GM20000 (cell line): ENCODE measurements around the gene TSPAN3.

Experiments used
- DNase-seq: peaks from one replicate; pipeline ENCODE4 v3.0.0; 2012; ENCODE audit warnings: low spot score
- TF ChIP-seq, protein P1 (sequence below): IDR thresholded peaks from 2 replicates; pipeline ENCODE4 v1.5.1; 2012; ENCODE audit warnings: mild to moderate bottlenecking, control low read depth; ENCODE audit errors: extremely low read depth, missing control alignments

The TSPAN3 gene

DNA sequence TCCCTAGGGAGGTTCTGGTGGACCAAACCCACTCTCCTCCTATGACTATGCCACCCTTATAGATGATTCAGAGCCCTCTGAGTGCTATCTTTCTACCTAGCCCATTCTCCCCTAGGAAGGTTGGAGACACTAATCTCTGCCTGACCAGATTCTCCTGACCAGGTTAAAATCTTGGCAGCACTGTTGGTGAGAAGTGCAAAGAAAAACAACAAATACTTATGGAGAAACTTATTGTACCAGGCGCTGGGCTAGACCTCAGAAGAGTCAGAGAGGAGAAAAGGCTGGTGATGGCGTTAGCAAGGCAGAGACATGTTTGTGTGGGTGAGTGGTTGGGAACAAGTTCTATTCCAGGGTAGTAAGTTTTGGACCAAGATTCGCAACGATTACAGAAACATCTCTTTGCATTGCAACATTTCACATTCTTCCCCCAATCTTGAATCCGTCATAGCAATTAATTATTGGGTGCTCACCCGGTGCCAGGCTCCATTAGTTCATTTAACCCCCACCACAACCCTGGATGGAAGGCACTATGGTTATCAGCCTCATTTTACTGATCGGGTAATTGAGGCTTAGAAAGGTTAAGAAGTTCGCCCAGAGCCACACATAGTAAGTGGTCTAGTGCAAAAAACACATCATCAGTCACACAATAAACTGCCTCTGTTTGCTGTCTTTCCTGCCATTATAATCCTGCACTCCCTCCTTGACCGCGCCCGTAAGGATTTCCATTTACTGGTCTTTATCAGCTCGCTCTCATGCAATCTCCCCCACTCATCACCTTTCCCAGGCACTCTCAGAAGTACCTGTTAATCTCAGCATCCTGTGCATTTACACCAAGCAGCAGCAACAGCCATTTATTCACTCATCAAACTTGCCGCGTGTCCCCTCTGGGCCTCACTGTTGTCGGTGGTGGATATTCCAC, 655 bp upstream of the TSPAN3 start:
- TF ChIP-seq, protein P1, sequence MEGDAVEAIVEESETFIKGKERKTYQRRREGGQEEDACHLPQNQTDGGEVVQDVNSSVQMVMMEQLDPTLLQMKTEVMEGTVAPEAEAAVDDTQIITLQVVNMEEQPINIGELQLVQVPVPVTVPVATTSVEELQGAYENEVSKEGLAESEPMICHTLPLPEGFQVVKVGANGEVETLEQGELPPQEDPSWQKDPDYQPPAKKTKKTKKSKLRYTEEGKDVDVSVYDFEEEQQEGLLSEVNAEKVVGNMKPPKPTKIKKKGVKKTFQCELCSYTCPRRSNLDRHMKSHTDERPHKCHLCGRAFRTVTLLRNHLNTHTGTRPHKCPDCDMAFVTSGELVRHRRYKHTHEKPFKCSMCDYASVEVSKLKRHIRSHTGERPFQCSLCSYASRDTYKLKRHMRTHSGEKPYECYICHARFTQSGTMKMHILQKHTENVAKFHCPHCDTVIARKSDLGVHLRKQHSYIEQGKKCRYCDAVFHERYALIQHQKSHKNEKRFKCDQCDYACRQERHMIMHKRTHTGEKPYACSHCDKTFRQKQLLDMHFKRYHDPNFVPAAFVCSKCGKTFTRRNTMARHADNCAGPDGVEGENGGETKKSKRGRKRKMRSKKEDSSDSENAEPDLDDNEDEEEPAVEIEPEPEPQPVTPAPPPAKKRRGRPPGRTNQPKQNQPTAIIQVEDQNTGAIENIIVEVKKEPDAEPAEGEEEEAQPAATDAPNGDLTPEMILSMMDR, result no peak
- no peak for DNase-seq

DNA sequence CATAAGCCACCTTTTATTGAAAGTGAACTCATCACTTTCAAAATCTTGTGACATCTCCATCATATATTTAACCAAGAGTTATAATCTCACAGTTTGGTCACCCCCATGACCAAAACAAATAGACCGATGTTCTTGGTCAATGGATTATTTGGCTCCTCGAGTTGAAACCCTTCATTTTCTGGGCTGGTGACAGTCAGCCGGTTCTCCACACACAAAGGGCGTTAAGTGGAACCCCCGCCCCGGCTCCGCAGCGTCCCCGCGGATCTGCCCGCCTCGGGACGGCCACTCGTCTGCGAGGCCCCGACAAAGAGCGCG, 772 bp downstream of the TSPAN3 start:
- no peak for DNase-seq
- TF ChIP-seq, protein P1, result no peak

DNA sequence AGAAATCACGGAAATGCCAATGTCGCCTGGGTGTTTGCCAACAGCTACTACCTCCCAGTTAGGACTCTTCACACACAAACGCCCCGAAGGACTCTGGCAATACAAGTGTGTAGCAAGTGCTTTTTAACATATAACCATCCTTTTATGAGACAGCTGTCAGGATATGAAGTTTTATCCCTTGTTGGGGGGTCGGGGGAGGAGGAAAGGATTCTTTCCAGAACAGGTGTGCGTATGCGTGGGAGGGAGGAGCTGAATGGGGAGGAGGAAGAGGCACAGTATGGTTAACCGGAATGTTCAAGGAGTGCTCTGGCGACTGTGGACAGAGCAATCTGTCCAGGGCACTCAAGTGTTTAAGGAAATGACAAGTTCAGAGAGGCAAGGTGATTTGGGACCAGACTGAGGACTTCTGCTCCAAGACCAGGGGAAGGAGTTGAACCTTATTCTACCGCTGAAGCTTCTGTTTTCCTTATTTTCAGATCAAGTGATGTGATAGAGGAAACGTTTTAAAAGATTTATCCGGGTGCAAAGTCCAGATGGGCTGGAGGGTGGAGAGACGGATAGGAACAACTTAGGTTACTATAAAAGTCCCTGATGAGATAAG, 1.3 kb downstream of the TSPAN3 start:
- DNase-seq, result no peak
- TF ChIP-seq, protein P1, result no peak

DNA sequence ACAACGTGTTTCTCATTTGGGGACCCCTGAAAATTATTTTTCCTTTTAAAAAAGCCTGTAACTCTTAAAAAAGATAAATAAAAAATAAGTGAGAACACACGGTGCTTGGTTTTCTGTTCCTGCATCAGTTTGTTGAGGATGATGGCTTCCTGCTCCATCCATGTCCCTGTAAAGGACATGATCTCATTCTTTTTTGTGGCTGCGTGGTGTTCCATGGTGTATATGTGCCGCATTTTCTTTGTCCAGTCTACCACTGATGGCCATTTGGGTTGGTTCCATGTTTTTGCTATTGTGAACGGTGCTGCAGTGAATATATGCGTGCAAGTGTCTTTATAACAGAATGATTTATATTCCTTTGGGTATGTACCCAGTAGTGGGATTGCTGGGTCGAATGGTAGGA, 2.3 kb downstream of the TSPAN3 start:
- TF ChIP-seq, protein P1, result no peak
- DNase-seq, result no peak

DNA sequence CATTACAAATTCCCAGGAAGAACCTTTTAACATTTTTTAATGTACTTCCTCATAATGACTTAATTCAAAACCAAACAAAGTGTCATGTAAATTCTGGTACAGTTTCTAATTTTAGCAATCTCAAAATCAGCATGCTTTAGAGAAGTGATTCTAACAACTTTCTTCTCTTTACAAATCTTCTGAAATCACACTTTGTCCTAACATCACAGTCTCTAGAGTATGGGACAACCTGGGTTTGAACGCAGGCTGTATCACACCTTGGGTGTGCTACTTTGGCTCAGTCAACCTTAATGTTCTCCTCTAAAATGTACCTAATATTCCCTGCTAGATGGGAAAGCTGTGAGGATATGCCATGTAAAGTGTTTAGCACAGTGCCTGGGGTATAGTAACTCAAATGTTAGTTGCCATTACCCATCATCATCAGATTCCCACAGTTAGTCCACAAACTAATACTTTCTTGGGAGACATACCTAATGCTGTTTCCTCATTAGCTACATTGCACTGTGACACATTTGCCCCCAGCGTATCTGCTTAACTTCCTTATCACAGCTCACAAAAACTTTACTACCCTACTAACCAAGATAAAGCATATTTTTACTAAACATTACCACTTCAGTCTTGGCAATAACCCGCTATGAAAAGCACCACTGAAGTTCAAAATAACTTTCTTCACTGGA, 3.1 kb downstream of the TSPAN3 start:
- TF ChIP-seq, protein P1, result no peak
- no peak for DNase-seq

DNA sequence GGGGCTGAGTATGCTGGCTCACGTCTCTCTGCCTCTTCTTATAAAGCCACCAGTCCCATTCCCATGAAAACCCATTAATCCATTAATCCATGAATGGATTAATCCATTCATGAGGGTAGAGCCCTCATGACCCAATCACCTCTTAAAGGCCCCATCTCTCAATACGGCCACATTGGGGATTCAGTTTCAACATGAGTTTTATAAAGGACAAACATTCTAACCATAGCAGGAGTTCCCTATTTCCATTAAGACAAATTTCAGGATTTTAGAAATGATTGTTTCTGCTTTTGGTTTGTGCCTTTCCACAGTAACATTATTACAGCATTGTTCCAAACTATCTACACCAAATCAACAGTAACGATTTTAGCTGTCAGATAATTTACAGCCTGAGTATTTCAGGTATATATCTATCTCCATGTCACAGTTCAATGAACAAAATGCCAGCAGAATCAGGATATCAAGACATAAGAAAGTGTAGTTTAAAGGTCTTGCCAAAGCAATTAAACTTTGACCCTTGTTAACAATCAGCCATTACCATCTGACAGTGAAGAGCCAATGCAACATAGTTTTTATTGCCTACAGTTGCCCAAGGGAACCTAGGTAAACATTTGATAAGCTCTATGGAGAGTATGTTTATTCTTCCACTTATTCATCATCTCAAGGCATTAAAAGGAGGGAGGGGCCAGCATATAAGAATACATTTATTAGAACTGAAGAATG, 3.8 kb downstream of the TSPAN3 start:
- TF ChIP-seq, protein P1, result no peak
- DNase-seq, result no peak
